Measurements from ENCODE around the gene RTF2. TPM values are rescaled to one million over a fixed set of nuclear protein-coding genes. Genes with fewer than 3 reads are reported as not detected.

RTF2 gene
- total and polyA plus RNA-seq, 2 of the 4 experiments (the other 2 are of a cell fraction) = 102 to 109 TPM

DNA sequence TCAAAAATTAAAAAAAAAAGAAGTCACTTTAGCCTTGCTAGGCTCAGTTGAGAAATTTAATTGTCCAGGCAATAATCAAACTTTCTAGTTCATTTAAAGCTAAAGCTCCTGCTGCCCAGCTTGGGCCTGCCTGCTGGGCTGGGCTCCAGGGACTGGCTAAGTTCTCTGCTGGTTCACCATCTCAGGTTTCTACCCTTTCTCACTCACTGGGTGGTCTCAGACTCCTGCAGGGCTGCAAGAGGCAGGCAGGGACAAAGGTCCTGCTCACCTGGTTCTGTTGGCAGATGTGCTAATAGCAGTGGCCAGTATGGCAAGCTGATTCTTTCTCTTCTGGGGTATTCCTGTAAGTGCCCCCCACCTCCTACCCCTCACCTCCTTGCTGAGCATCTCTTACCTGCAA lies 21.2 kb upstream of the RTF2 start:
- H3K27me3 ChIP-seq (ENCODE audit: control insufficient read depth, insufficient read depth, low read length) = no peaks in the 10 kb centered on the region
- DNase-seq = no peak
- dilution Hi-C loops (cut with HindIII; ENCODE audit: low sequenced_read_pairs, unreplicated experiment) = no loop called here
- H4K20me1 ChIP-seq (ENCODE audit: insufficient read depth, low read length) = no peaks in the 10 kb centered on the region
- TF ChIP-seq MXI1 (IDR thresholded peaks at IDR 0.05; ENCODE audit: borderline replicate concordance, low read depth, low read length) (no peak), RCOR1 (IDR thresholded peaks at IDR 0.05; ENCODE audit: insufficient replicate concordance, low read length) (no peak), MAZ (IDR thresholded peaks at IDR 0.05; ENCODE audit: borderline replicate concordance, low read depth, low read length) (no peak), NFE2L2 (IDR thresholded peaks at IDR 0.05; ENCODE audit: low read depth, low read length) (no peak), RAD21 (IDR thresholded peaks at IDR 0.05; ENCODE audit: low read length) (no peak), BHLHE40 (IDR thresholded peaks at IDR 0.05; ENCODE audit: low read depth, low read length) (no peak), MAFK (IDR thresholded peaks at IDR 0.05; ENCODE audit: low read depth, low read length) (no peak), POLR2A (IDR thresholded peaks at IDR 0.05; ENCODE audit: low read depth, low read length) (no peak), RFX5 (IDR thresholded peaks at IDR 0.05; ENCODE audit: low read depth, low read length) (no peak), FOS (IDR thresholded peaks at IDR 0.05; ENCODE audit: low read depth, low read length) (no peak)
- TF ChIP-seq, protein P1, sequence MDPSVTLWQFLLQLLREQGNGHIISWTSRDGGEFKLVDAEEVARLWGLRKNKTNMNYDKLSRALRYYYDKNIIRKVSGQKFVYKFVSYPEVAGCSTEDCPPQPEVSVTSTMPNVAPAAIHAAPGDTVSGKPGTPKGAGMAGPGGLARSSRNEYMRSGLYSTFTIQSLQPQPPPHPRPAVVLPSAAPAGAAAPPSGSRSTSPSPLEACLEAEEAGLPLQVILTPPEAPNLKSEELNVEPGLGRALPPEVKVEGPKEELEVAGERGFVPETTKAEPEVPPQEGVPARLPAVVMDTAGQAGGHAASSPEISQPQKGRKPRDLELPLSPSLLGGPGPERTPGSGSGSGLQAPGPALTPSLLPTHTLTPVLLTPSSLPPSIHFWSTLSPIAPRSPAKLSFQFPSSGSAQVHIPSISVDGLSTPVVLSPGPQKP (IDR thresholded peaks at IDR 0.05; ENCODE audit: borderline replicate concordance, low read depth, low read length) = no peak
- TF ChIP-seq, protein P2, sequence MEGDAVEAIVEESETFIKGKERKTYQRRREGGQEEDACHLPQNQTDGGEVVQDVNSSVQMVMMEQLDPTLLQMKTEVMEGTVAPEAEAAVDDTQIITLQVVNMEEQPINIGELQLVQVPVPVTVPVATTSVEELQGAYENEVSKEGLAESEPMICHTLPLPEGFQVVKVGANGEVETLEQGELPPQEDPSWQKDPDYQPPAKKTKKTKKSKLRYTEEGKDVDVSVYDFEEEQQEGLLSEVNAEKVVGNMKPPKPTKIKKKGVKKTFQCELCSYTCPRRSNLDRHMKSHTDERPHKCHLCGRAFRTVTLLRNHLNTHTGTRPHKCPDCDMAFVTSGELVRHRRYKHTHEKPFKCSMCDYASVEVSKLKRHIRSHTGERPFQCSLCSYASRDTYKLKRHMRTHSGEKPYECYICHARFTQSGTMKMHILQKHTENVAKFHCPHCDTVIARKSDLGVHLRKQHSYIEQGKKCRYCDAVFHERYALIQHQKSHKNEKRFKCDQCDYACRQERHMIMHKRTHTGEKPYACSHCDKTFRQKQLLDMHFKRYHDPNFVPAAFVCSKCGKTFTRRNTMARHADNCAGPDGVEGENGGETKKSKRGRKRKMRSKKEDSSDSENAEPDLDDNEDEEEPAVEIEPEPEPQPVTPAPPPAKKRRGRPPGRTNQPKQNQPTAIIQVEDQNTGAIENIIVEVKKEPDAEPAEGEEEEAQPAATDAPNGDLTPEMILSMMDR (conservative IDR thresholded peaks at IDR 0.05; ENCODE audit: low read depth, low read length) = no peak
- TF ChIP-seq, protein P3, sequence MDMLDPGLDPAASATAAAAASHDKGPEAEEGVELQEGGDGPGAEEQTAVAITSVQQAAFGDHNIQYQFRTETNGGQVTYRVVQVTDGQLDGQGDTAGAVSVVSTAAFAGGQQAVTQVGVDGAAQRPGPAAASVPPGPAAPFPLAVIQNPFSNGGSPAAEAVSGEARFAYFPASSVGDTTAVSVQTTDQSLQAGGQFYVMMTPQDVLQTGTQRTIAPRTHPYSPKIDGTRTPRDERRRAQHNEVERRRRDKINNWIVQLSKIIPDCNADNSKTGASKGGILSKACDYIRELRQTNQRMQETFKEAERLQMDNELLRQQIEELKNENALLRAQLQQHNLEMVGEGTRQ (IDR thresholded peaks at IDR 0.05; ENCODE audit: low read depth, low read length) = no peak
- H3K4ac ChIP-seq (ENCODE audit: low read depth, low read length) = 0 out of 2 replicates have a peak overlapping the region, but pooled peaks have one; percentile 35
- intact Hi-C loops (cut with micrococcal nuclease) = no loop called here
- no peak overlapping the region for H2BK15ac ChIP-seq (ENCODE audit: low read depth, low read length)
- H2AK5ac ChIP-seq (ENCODE audit: low read depth, low read length) = 0 out of 2 replicates have a peak overlapping the region, but pooled peaks have one; percentile 35
- H2BK120ac ChIP-seq (ENCODE audit: low read depth, low read length) = no peak overlapping the region
- H3K9ac ChIP-seq (ENCODE audit: low read depth, low read length) = no peak overlapping the region
- H4K5ac ChIP-seq (ENCODE audit: low read depth, low read length) = no peak overlapping the region
- ATAC-seq (ENCODE audit: low read depth) = no peak
- in situ Hi-C loops (cut with MboI; ENCODE audit: low sequenced_read_pairs) = no loop called here
- H4K8ac ChIP-seq (ENCODE audit: low read depth in 2 of 2, low read length in 2 of 2) = 0 out of 4 replicates have a peak overlapping the region, but pooled peaks of 1 of the 2 experiments have one; percentile 3
- POLR2A ChIA-PET (ENCODE audit: unreplicated experiment) = interaction anchor here (0.6 kb wide), 1 partner anchor 46 kb away, joined by 6 read pairs; no protein-coding TSS in a partner anchor
- H3K4me1 ChIP-seq (ENCODE audit: control insufficient read depth, insufficient read depth, low read length) = peaks cover 16% of the 10 kb centered on the region
- H3K9me3 ChIP-seq (ENCODE audit: control insufficient read depth, insufficient read depth, low read length) = no peaks in the 10 kb centered on the region
- H2AK9ac ChIP-seq (replicated peaks; ENCODE audit: low read depth, low read length, poor library complexity) = no peak overlapping the region
- H3K79me1 ChIP-seq (ENCODE audit: low read depth in 1 of 2, low read length in 2 of 2) = peaks cover 1 to 27% of the 10 kb centered on the region in 2 experiments; a peak in 2 of 4 replicates
- CTCF ChIA-PET = interaction anchor here (0.7 kb wide), 1 partner anchor 28 kb away, joined by 3 read pairs; no protein-coding TSS in a partner anchor
- no peak overlapping the region for H3K18ac ChIP-seq (ENCODE audit: low read depth, low read length)
- H4K91ac ChIP-seq (ENCODE audit: insufficient read depth, low read depth, low read length) = no peak overlapping the region
- peaks cover 10% of the 10 kb centered on the region for H3K9me1 ChIP-seq (ENCODE audit: insufficient read depth, low read length)
- no peak overlapping the region for H3K4me3 ChIP-seq (ENCODE audit: insufficient read depth, low read depth, low read length)
- H3K23ac ChIP-seq (ENCODE audit: low read depth, low read length) = no peak overlapping the region
- no peak overlapping the region for H3K14ac ChIP-seq (replicated peaks; ENCODE audit: low read depth, low read length)
- no peak overlapping the region for H2BK20ac ChIP-seq (ENCODE audit: low read depth, low read length)
- H3K56ac ChIP-seq (ENCODE audit: extremely low read depth, insufficient read depth, low read length) = no peak overlapping the region
- H2BK5ac ChIP-seq (ENCODE audit: low read depth, low read length, poor library complexity, severe bottlenecking) = no peak overlapping the region
- H2AFZ ChIP-seq (replicated peaks; ENCODE audit: low read length, poor library complexity) = no peak overlapping the region
- no peak overlapping the region for H3K27ac ChIP-seq (ENCODE audit: insufficient read depth, low read length)
- no peak overlapping the region for H3K4me2 ChIP-seq (ENCODE audit: low read depth, low read length)
- peaks cover 25% of the 10 kb centered on the region for H3K36me3 ChIP-seq (ENCODE audit: control insufficient read depth, insufficient read depth, low read length)
- BruUV-seq (replicated peaks) = no TSS peak
